ENCODE data around the gene LRP6. TPM values are rescaled to one million over a fixed set of nuclear protein-coding genes. Genes with fewer than 3 reads are reported as not detected.

Gene LRP6
- total RNA-seq, 1 experiment from 2014 or later: 28.1 TPM

DNA sequence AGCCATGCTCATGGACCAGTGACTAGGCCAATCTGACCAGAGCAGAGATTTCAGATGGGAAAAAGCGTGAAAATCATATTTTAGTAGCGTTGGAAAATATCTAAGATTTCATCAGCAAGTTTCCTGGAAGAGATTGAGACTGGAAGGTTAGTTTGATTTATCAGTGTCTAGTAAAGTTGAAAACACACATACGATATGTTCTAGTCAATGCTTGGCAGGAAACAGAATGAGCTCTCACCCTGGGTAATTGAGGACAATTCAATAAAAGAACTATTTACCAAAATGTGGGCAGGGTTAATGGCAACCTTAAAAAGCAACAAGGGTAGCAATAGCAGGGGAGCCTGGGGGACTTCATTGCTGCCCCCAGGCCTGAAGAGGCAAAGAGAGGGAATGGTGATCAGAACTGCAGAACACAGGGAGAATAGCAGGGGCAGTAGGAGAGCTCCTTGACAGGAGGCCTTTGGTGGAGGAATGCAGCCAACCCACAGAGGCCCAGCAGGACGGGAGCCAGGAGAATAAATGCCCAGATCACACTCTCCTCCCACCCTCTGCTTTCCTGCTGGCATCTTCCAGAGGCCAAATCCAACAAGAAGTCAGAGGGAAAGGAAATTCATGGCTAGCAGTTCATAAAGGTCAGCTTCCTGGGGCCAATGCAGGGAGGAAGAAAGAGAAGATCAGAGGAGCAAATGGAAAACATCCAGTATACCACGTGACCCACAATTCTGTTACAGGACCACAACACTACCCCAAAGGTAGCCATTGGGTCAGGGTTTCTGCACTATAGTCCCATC, 27.6 kb upstream of the LRP6 start:
- H3K9ac ChIP-seq (ENCODE audit: low read length): no peak overlapping the region
- H3K79me2 ChIP-seq (ENCODE audit: insufficient read depth, low read length): no peaks in the 10 kb centered on the region
- intact Hi-C loops (cut with micrococcal nuclease): no loop called here
- no peak overlapping the region for H3K27ac ChIP-seq (ENCODE audit: low read depth, low read length)
- H3K4me2 ChIP-seq (ENCODE audit: low read length): no peak overlapping the region
- no peaks in the 10 kb centered on the region for H3K9me3 ChIP-seq (ENCODE audit: control insufficient read depth in 1 of 2, insufficient read depth in 1 of 2, low read depth in 1 of 2, low read length in 2 of 2)
- POLR2A ChIA-PET: no interaction called here
- H4K20me1 ChIP-seq (ENCODE audit: insufficient read depth): no peaks in the 10 kb centered on the region
- H3K27me3 ChIP-seq (ENCODE audit: insufficient read depth, low read length): no peaks in the 10 kb centered on the region
- RAD21 ChIA-PET (ENCODE audit: low non-redundant PET in 1 of 2, low total read pairs in 2 of 2, uncharacterized antibody in 2 of 2, unreplicated experiment in 2 of 2): no interaction called here
- ATAC-seq (no peak), DNase-seq (ENCODE audit: low read depth, low spot score) (no peak)
- H3K4me3 ChIP-seq (replicated peaks in 1 of 2; ENCODE audit: low read depth in 1 of 2, low read length in 2 of 2): no peak overlapping the region
- BruUV-seq (replicated peaks): no TSS peak
- CTCF ChIA-PET: no interaction called here
- H3K36me3 ChIP-seq (ENCODE audit: control insufficient read depth in 1 of 2, insufficient read depth in 2 of 2, low read length in 2 of 2): no peaks in the 10 kb centered on the region
- H3K9me2 ChIP-seq (ENCODE audit: insufficient read depth): no peaks in the 10 kb centered on the region
- TF ChIP-seq CEBPB (IDR thresholded peaks at IDR 0.05; ENCODE audit: low read depth): no peak
- TF ChIP-seq, protein P1, sequence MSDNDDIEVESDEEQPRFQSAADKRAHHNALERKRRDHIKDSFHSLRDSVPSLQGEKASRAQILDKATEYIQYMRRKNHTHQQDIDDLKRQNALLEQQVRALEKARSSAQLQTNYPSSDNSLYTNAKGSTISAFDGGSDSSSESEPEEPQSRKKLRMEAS (IDR thresholded peaks at IDR 0.05): no peak
- TF ChIP-seq SIN3A (IDR thresholded peaks at IDR 0.05; ENCODE audit: low read depth): no peak
- no peak for TF ChIP-seq EZH2 (IDR thresholded peaks at IDR 0.05)
- no peak for TF ChIP-seq POLR2A (IDR thresholded peaks at IDR 0.05; ENCODE audit: borderline replicate concordance, extremely low read depth, insufficient read depth, insufficient read length)
- no peak for TF ChIP-seq YY1 (IDR thresholded peaks at IDR 0.05; ENCODE audit: extremely low read depth, insufficient replicate concordance, low read depth, low read length)
- TF ChIP-seq CBX3 (IDR thresholded peaks at IDR 0.05; ENCODE audit: low read depth): no peak
- TF ChIP-seq ZFX (IDR thresholded peaks at IDR 0.05): no peak
- no peak for TF ChIP-seq RAD21 (IDR thresholded peaks at IDR 0.05; ENCODE audit: low read depth)
- no peak for TF ChIP-seq EZH2phosphoT487 (IDR thresholded peaks at IDR 0.05; ENCODE audit: borderline replicate concordance)
- TF ChIP-seq ELF1 (IDR thresholded peaks at IDR 0.05; ENCODE audit: borderline replicate concordance, low read depth): no peak
- TF ChIP-seq SP1 (IDR thresholded peaks at IDR 0.05; ENCODE audit: low read depth): no peak
- TF ChIP-seq ZNF274 (IDR thresholded peaks at IDR 0.05; ENCODE audit: low read depth, low read length): no peak
- TF ChIP-seq, protein P2, sequence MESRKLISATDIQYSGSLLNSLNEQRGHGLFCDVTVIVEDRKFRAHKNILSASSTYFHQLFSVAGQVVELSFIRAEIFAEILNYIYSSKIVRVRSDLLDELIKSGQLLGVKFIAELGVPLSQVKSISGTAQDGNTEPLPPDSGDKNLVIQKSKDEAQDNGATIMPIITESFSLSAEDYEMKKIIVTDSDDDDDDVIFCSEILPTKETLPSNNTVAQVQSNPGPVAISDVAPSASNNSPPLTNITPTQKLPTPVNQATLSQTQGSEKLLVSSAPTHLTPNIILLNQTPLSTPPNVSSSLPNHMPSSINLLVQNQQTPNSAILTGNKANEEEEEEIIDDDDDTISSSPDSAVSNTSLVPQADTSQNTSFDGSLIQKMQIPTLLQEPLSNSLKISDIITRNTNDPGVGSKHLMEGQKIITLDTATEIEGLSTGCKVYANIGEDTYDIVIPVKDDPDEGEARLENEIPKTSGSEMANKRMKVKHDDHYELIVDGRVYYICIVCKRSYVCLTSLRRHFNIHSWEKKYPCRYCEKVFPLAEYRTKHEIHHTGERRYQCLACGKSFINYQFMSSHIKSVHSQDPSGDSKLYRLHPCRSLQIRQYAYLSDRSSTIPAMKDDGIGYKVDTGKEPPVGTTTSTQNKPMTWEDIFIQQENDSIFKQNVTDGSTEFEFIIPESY (IDR thresholded peaks at IDR 0.05; ENCODE audit: extremely low read depth, insufficient replicate concordance, low read length): no peak
- no peak for TF ChIP-seq CTCF (IDR thresholded peaks at IDR 0.05 in 2 of 3, conservative IDR thresholded peaks at IDR 0.05 in 1 of 3; ENCODE audit: borderline replicate concordance in 1 of 3, insufficient read depth in 1 of 3, low read depth in 2 of 3, low read length in 2 of 3)
- TF ChIP-seq, protein P3, sequence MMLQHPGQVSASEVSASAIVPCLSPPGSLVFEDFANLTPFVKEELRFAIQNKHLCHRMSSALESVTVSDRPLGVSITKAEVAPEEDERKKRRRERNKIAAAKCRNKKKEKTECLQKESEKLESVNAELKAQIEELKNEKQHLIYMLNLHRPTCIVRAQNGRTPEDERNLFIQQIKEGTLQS (IDR thresholded peaks at IDR 0.05): no peak
- no peak for TF ChIP-seq FOSL1 (IDR thresholded peaks at IDR 0.05; ENCODE audit: low read depth)
- TF ChIP-seq SRF (IDR thresholded peaks at IDR 0.05; ENCODE audit: low read depth): no peak
- TF ChIP-seq POLR2AphosphoS5 (IDR thresholded peaks at IDR 0.05; ENCODE audit: low read depth, low read length): no peak
- no peak overlapping the region for H2AFZ ChIP-seq (ENCODE audit: low read depth, low read length, poor library complexity, severe bottlenecking)
- H3K4me1 ChIP-seq (ENCODE audit: control insufficient read depth in 1 of 2, insufficient read depth in 2 of 2, low read length in 2 of 2): no peaks in the 10 kb centered on the region

Data from HCT116 (cell line).